Astrocyte of the cerebellum (primary cell): ENCODE results near the gene PI4K2B.
"Not testable (repeated sequence)": the region's sequence is repeated elsewhere in the genome, so short reads cannot be mapped to it uniquely, and the experiment has no call there.

ENCODE experiments used
- DNase-seq: peaks from one replicate; pipeline ENCODE4 v3.0.0-alpha.2; 2011; ENCODE audit warnings: low read depth
- H3K4me3 ChIP-seq: 2 replicates; pipeline ENCODE4 v1.5.1; 2011; ENCODE audit warnings: mild to moderate bottlenecking, low read depth, low read length, moderate library complexity
- in situ Hi-C: cut with HindIII; loops from 2 replicates; pipeline ENCODE4 v1.10.0; 2017; ENCODE audit warnings: low sequenced_read_pairs
- TF ChIP-seq, protein P1 (sequence below): IDR thresholded peaks from 2 replicates; pipeline ENCODE4 v1.5.1; 2012; ENCODE audit warnings: low read length, low read depth, moderate library complexity, mild to moderate bottlenecking; ENCODE audit errors: missing control alignments

PI4K2B gene

GRCh38 chr4:25245181-25245580 is 11.3 kb downstream of the PI4K2B start:
- in situ Hi-C loops: no loop called here
- no peak for DNase-seq
- no peak overlapping the region for H3K4me3 ChIP-seq
- TF ChIP-seq, protein P1, sequence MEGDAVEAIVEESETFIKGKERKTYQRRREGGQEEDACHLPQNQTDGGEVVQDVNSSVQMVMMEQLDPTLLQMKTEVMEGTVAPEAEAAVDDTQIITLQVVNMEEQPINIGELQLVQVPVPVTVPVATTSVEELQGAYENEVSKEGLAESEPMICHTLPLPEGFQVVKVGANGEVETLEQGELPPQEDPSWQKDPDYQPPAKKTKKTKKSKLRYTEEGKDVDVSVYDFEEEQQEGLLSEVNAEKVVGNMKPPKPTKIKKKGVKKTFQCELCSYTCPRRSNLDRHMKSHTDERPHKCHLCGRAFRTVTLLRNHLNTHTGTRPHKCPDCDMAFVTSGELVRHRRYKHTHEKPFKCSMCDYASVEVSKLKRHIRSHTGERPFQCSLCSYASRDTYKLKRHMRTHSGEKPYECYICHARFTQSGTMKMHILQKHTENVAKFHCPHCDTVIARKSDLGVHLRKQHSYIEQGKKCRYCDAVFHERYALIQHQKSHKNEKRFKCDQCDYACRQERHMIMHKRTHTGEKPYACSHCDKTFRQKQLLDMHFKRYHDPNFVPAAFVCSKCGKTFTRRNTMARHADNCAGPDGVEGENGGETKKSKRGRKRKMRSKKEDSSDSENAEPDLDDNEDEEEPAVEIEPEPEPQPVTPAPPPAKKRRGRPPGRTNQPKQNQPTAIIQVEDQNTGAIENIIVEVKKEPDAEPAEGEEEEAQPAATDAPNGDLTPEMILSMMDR: no peak

DNA sequence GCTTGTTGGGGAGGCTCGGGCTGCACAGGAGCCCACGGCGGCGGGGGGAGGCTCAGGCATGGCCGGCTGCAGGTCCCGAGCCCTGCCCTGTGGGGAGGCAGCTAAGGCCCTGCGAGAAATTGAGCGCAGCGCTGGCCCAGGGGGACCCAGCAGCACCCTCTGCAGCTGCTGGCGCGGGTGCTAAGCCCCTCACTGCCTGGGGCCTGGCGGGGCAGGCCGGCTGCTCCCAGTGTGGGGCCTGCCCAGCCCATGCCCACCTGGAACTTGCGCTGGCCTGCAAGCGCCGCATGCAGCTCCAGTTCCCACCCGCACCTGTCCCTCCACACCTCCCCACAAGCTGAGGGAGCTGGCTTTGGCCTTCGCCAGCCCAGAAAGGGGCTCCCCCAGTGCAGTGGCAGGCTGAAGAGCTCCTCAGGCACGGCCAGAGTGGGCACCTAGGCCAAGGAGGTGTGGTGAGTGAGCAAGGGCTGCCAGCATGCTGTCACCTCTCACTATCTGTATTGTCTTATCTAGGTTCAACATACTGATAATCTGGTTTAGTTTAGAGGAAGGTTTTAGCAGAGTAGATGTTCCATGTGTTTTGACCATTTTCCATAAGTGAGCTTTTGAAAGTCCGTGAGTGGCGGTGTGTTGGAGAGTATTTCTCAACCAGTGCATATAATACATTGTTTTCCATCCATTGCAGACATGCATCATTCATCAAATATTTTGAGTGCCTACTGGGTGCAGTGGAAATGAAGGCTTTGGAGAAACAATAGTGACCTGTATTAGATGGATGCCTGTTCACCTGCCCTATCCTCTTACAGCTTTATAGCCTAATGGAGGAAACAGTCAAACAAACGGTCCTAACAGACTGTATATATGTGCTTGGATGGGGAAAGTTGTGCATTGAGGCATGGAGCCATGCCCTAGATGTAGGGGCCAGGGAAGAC is 13.1 kb downstream of the PI4K2B start:
- no peak overlapping the region for H3K4me3 ChIP-seq
- in situ Hi-C loops: no loop called here
- DNase-seq: no peak
- TF ChIP-seq, protein P1: no peak

GRCh38 chr4:25248875-25249274 is 15.0 kb downstream of the PI4K2B start:
- DNase-seq, H3K4me3 ChIP-seq, in situ Hi-C loops: not testable (repeated sequence)

DNA sequence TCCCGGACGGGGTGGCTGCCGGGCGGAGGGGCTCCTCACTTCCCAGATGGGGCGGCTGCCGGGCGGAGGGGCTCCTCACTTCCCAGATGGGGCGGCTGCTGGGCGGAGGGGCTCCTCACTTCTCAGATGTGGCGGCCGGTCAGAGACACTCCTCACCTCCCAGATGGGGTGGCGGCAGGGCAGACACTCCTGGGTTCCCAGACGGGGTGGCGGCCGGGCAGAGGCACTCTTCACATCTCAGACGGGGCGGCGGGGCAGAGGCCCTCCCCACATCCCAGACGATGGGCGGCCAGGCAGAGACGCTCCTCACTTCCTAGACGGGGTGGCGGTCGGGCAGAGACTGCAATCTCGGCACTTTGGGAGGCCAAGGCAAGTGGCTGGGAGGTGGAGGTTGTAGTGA is 15.7 kb downstream of the PI4K2B start:
- in situ Hi-C loops, H3K4me3 ChIP-seq: not testable (repeated sequence)

GRCh38 chr4:25252230-25253070 is 18.6 kb downstream of the PI4K2B start:
- TF ChIP-seq, protein P1: no peak

More for the DNA sequence above, 15.7 kb downstream of the PI4K2B start:
- DNase-seq: not testable (repeated sequence)

GRCh38 chr4:25253071-25253445 is 19.2 kb downstream of the PI4K2B start:
- no peak for DNase-seq
- TF ChIP-seq, protein P1: no peak
- in situ Hi-C loops: no loop called here
- no peak overlapping the region for H3K4me3 ChIP-seq

More at GRCh38 chr4:25252230-25253070, 18.6 kb downstream of the PI4K2B start:
- in situ Hi-C loops: no loop called here
- no peak overlapping the region for H3K4me3 ChIP-seq
- DNase-seq: no peak

GRCh38 chr4:25253786-25254185 is 20.0 kb downstream of the PI4K2B start:
- in situ Hi-C loops, H3K4me3 ChIP-seq, DNase-seq: not testable (repeated sequence)

- TF ChIP-seq, protein P1: no peak
- H3K4me3 ChIP-seq: no peak overlapping the region
- peak; percentile 18 for DNase-seq
- in situ Hi-C loops: loop anchor here (5.0 kb wide), 1 partner anchor 82 kb away; no protein-coding TSS in a partner anchor
Observed at GRCh38 chr4:25258980-25259578, 25.2 kb downstream of the PI4K2B start.
